Measurements from ENCODE around the gene KRTAP12-2. TPM values are rescaled to one million over a fixed set of nuclear protein-coding genes. Genes with fewer than 3 reads are reported as not detected.

KRTAP12-2 gene
- polyA plus RNA-seq, 1 donor (not counting 4 experiments of a cell fraction or from before 2014, with no cell fraction given), result not detected

- no peaks in the 10 kb centered on the region for H3K79me2 ChIP-seq (ENCODE audit: control insufficient read depth, insufficient read depth, low read length)
- H3K4me2 ChIP-seq (ENCODE audit: control insufficient read depth, extremely low read depth, insufficient read depth, low read depth, low read length), result no peak overlapping the region
- no peaks in the 10 kb centered on the region for H3K36me3 ChIP-seq (ENCODE audit: control insufficient read depth in 2 of 2, extremely low read depth in 1 of 2, insufficient read depth in 2 of 2, low read length in 2 of 2)
- no peak for DNase-seq (ENCODE audit: low read depth, low spot score)
- no peak for FAIRE-seq
- H3K9me1 ChIP-seq (ENCODE audit: control insufficient read depth, extremely low read depth, insufficient read depth, low read length), result no peaks in the 10 kb centered on the region
- no peak overlapping the region for H2AFZ ChIP-seq (ENCODE audit: control insufficient read depth, low read length)
- H3K9me3 ChIP-seq (ENCODE audit: control insufficient read depth, low read depth, low read length), result peaks cover 2% of the 10 kb centered on the region
- peaks cover 56% of the 10 kb centered on the region for H3K27me3 ChIP-seq (ENCODE audit: control insufficient read depth, extremely low read depth, insufficient read depth, low read length)
- no peak overlapping the region for H3K4me3 ChIP-seq (ENCODE audit: control insufficient read depth in 2 of 3, extremely low read depth in 1 of 3, insufficient read depth in 2 of 3, low read depth in 1 of 3, low read length in 3 of 3)
- no peak overlapping the region for H3K9ac ChIP-seq (ENCODE audit: control insufficient read depth, extremely low read depth, insufficient read depth, low read length)
- no peak overlapping the region for H3K27ac ChIP-seq (ENCODE audit: control insufficient read depth, insufficient read depth, low read length)
- dilution Hi-C loops (cut with MboI; ENCODE audit: extremely low pct_ligation_motif_present, low sequenced_read_pairs), result no loop called here
- no peaks in the 10 kb centered on the region for H4K20me1 ChIP-seq (ENCODE audit: control insufficient read depth, extremely low read depth, insufficient read depth, low read length)
- TF ChIP-seq EZH2 (IDR thresholded peaks at IDR 0.05; ENCODE audit: low read length), result no peak
- no peak for TF ChIP-seq CTCF (optimal IDR thresholded peaks at IDR 0.05 in 1 of 3, IDR thresholded peaks at IDR 0.05 in 1 of 3, conservative IDR thresholded peaks at IDR 0.05 in 1 of 3; ENCODE audit: extremely low read depth in 1 of 3, insufficient read depth in 2 of 3, low read length in 3 of 3)
- H3K4me1 ChIP-seq (ENCODE audit: control insufficient read depth, extremely low read depth, insufficient read depth, low read length), result peaks cover 27% of the 10 kb centered on the region
Observed at GRCh38 chr21:44713846-44714245, 47.1 kb upstream of the KRTAP12-2 start.

- no peaks in the 10 kb centered on the region for H3K36me3 ChIP-seq (ENCODE audit: control insufficient read depth in 2 of 2, extremely low read depth in 1 of 2, insufficient read depth in 2 of 2, low read length in 2 of 2)
- no peak for DNase-seq (ENCODE audit: low read depth, low spot score)
- FAIRE-seq, result no peak
- H3K27ac ChIP-seq (ENCODE audit: control insufficient read depth, insufficient read depth, low read length), result no peak overlapping the region
- H3K4me3 ChIP-seq (ENCODE audit: control insufficient read depth in 2 of 3, extremely low read depth in 1 of 3, insufficient read depth in 2 of 3, low read depth in 1 of 3, low read length in 3 of 3), result no peak overlapping the region
- H2AFZ ChIP-seq (ENCODE audit: control insufficient read depth, low read length), result no peak overlapping the region
- H3K4me1 ChIP-seq (ENCODE audit: control insufficient read depth, extremely low read depth, insufficient read depth, low read length), result peaks cover 31% of the 10 kb centered on the region
- H3K9ac ChIP-seq (ENCODE audit: control insufficient read depth, extremely low read depth, insufficient read depth, low read length), result no peak overlapping the region
- peaks cover 2% of the 10 kb centered on the region for H3K9me3 ChIP-seq (ENCODE audit: control insufficient read depth, low read depth, low read length)
- TF ChIP-seq CTCF (optimal IDR thresholded peaks at IDR 0.05 in 1 of 3, IDR thresholded peaks at IDR 0.05 in 1 of 3, conservative IDR thresholded peaks at IDR 0.05 in 1 of 3; ENCODE audit: extremely low read depth in 1 of 3, insufficient read depth in 2 of 3, low read length in 3 of 3) (no peak), EZH2 (IDR thresholded peaks at IDR 0.05; ENCODE audit: low read length) (no peak)
- dilution Hi-C loops (cut with MboI; ENCODE audit: extremely low pct_ligation_motif_present, low sequenced_read_pairs), result no loop called here
- H3K4me2 ChIP-seq (ENCODE audit: control insufficient read depth, extremely low read depth, insufficient read depth, low read depth, low read length), result no peak overlapping the region
- no peaks in the 10 kb centered on the region for H4K20me1 ChIP-seq (ENCODE audit: control insufficient read depth, extremely low read depth, insufficient read depth, low read length)
- H3K79me2 ChIP-seq (ENCODE audit: control insufficient read depth, insufficient read depth, low read length), result no peaks in the 10 kb centered on the region
- no peaks in the 10 kb centered on the region for H3K9me1 ChIP-seq (ENCODE audit: control insufficient read depth, extremely low read depth, insufficient read depth, low read length)
- peaks cover 60% of the 10 kb centered on the region for H3K27me3 ChIP-seq (ENCODE audit: control insufficient read depth, extremely low read depth, insufficient read depth, low read length)
Observed at GRCh38 chr21:44713130-44713529, 46.4 kb upstream of the KRTAP12-2 start.
